DOHH2 (cell line): ENCODE results near the gene PRRT2.

Source experiments
- H3F3A ChIP-seq: fragments of 200-600 bp; sonication (generic), shearing (Covaris generic); 2 replicates; pipeline ENCODE4 v1.6.0; 2016; ENCODE audit warnings: antibody characterized with exemption, mild to moderate bottlenecking; ENCODE audit not compliant: control insufficient read depth, insufficient read depth
- H3K27ac ChIP-seq: fragments of 200-600 bp; sonication (generic); 2 replicates; pipeline ENCODE4 v1.5.1; 2014; ENCODE audit warnings: low read depth, mild to moderate bottlenecking, low read length, moderate library complexity
- H3K27me3 ChIP-seq: fragments of 200-600 bp; sonication (generic); 2 replicates; pipeline ENCODE4 v1.6.1; 2014; ENCODE audit warnings: mild to moderate bottlenecking, low read length, mixed read lengths; ENCODE audit not compliant: control insufficient read depth
- H3K36me3 ChIP-seq: fragments of 200-600 bp; sonication (generic); 2 replicates; pipeline ENCODE4 v1.6.1; 2014; ENCODE audit warnings: mild to moderate bottlenecking, low read length, moderate library complexity, mixed read lengths; ENCODE audit not compliant: control insufficient read depth
- H3K4me1 ChIP-seq: fragments of 200-600 bp; sonication (generic); 2 replicates; pipeline ENCODE4 v1.6.1; 2014; ENCODE audit warnings: mild to moderate bottlenecking, low read length, mixed read lengths; ENCODE audit not compliant: control insufficient read depth
- H3K4me2 ChIP-seq: fragments of 200-600 bp; sonication (generic); 2 replicates; pipeline ENCODE4 v1.6.0; 2014; ENCODE audit warnings: mild to moderate bottlenecking, low read length, moderate library complexity
- H3K4me3 ChIP-seq: fragments of 200-600 bp; sonication (generic); 2 replicates; pipeline ENCODE4 v1.5.1; 2014; ENCODE audit warnings: mild to moderate bottlenecking, low read length, mixed read lengths
- H3K79me2 ChIP-seq: fragments of 200-600 bp; sonication (generic); 2 replicates; pipeline ENCODE4 v1.6.1; 2014; ENCODE audit warnings: mild to moderate bottlenecking, low read length, mixed read lengths; ENCODE audit not compliant: control insufficient read depth
- H3K9me2 ChIP-seq: fragments of 200-600 bp; sonication (generic); replicated peaks from 2 replicates; pipeline ENCODE4 v1.6.1; 2014; ENCODE audit warnings: mild to moderate bottlenecking, low read length, mixed read lengths; ENCODE audit not compliant: control insufficient read depth
- H3K9me3 ChIP-seq: fragments of 200-600 bp; sonication (generic); 2 replicates; pipeline ENCODE4 v1.6.1; 2014; ENCODE audit warnings: antibody characterized with exemption, low read length, mixed read lengths; ENCODE audit not compliant: control insufficient read depth, insufficient read depth
- H4K20me1 ChIP-seq: fragments of 200-600 bp; sonication (generic); 2 replicates; pipeline ENCODE4 v1.6.0; 2014; ENCODE audit warnings: low read depth, mild to moderate bottlenecking, antibody characterized with exemption, low read length, moderate library complexity; ENCODE audit not compliant: control insufficient read depth, insufficient read depth
- EZH2phosphoT487 ChIP-seq: fragments of 200-600 bp; sonication (generic); IDR thresholded peaks from 2 replicates; pipeline ENCODE4 v1.6.1; 2017; ENCODE audit warnings: borderline replicate concordance, mild to moderate bottlenecking, antibody characterized with exemption, low read length, moderate library complexity, mixed read lengths
- TF ChIP-seq, protein P1 (sequence below): fragments of 200-600 bp; sonication (generic); IDR thresholded peaks from one replicate; pipeline ENCODE4 v1.5.1; 2014; ENCODE audit warnings: antibody characterized with exemption, mild to moderate bottlenecking, low read depth, low read length; ENCODE audit not compliant: poor library complexity, severe bottlenecking

The PRRT2 gene

DNA sequence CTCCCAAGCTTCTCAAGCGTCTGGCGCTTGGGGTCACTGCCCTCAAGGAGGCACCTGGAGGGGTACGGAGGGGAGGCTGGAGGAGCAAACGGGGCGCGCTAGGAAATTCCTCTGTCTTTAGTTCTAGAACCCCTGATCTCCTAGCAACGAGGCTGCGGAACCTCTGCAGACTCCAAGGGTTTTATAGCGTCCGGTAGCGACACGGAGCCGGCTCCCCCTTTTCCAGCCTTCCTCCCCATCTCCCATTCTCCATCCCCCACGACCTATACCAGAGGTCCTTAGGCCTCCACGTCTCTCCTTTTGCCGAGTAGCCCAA, 51.6 kb downstream of the PRRT2 start:
- Histone ChIP-seq H3K4me1 (peaks cover 9% of the 10 kb centered on the region), H3K27me3 (peaks cover 5% of the 10 kb centered on the region; the same call in 1 of the 2 replicates), H3K27ac (no peak overlapping the region), H3K9me2 (no peaks in the 10 kb centered on the region), H3K36me3 (peaks cover 19% of the 10 kb centered on the region), H3K4me3 (peak overlapping the region; percentile 41), H3K9me3 (no peaks in the 10 kb centered on the region), H3F3A (no peaks in the 10 kb centered on the region), H3K4me2 (peak overlapping the region; percentile 83), H4K20me1 (no peaks in the 10 kb centered on the region), H3K79me2 (peaks cover 21% of the 10 kb centered on the region)
- TF ChIP-seq, protein P1, sequence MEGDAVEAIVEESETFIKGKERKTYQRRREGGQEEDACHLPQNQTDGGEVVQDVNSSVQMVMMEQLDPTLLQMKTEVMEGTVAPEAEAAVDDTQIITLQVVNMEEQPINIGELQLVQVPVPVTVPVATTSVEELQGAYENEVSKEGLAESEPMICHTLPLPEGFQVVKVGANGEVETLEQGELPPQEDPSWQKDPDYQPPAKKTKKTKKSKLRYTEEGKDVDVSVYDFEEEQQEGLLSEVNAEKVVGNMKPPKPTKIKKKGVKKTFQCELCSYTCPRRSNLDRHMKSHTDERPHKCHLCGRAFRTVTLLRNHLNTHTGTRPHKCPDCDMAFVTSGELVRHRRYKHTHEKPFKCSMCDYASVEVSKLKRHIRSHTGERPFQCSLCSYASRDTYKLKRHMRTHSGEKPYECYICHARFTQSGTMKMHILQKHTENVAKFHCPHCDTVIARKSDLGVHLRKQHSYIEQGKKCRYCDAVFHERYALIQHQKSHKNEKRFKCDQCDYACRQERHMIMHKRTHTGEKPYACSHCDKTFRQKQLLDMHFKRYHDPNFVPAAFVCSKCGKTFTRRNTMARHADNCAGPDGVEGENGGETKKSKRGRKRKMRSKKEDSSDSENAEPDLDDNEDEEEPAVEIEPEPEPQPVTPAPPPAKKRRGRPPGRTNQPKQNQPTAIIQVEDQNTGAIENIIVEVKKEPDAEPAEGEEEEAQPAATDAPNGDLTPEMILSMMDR, result no peak
- TF ChIP-seq EZH2phosphoT487, result no peak

DNA sequence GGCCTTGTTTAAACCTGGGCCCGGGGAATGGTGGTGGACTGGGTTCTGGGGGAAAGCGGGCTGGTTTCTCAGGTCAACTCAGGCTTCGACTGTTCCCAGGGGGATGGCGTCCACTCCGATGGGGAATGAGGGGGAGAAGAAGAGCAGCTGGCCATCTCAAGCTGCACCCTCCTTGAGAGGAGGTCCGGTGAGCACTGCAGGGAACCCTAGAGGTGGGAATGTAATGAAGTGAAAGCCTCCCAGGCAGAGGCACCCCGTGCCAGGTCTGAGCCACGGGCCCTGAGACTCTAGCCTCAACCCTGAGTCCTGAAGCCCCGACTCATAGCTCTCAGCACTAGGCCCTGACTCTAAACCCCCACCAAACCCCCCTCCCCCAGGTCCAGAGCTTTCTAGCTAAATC, 52.2 kb downstream of the PRRT2 start:
- no peak overlapping the region for H3K4me2 ChIP-seq
- H4K20me1 ChIP-seq, result no peaks in the 10 kb centered on the region
- no peaks in the 10 kb centered on the region for H3F3A ChIP-seq
- no peaks in the 10 kb centered on the region for H3K9me3 ChIP-seq
- peaks cover 9% of the 10 kb centered on the region for H3K4me1 ChIP-seq
- peaks cover 21% of the 10 kb centered on the region for H3K79me2 ChIP-seq
- H3K27ac ChIP-seq, result no peak overlapping the region
- H3K36me3 ChIP-seq, result peaks cover 16% of the 10 kb centered on the region
- H3K27me3 ChIP-seq, result peaks cover 5% of the 10 kb centered on the region; the same call in 1 of the 2 replicates
- no peak overlapping the region for H3K4me3 ChIP-seq
- no peaks in the 10 kb centered on the region for H3K9me2 ChIP-seq
- TF ChIP-seq EZH2phosphoT487, result no peak
- TF ChIP-seq, protein P1, result no peak
